Measurements from ENCODE around the gene BAZ1B. TPM values are rescaled to one million over a fixed set of nuclear protein-coding genes. Genes with fewer than 3 reads are reported as not detected.

Gene BAZ1B
- total and polyA plus RNA-seq, 9 of the 15 experiments (the other 6 are each of a cell fraction or from before 2014, with no cell fraction given) = 15.0 to 134 (median 79.5) TPM

GRCh38 chr7:73435471-73436009 is 86.6 kb downstream of the BAZ1B start (continued):
- TF ChIP-seq ILK (tag; IDR thresholded peaks at IDR 0.05; ENCODE audit: borderline replicate concordance, low read depth) = no peak

DNA sequence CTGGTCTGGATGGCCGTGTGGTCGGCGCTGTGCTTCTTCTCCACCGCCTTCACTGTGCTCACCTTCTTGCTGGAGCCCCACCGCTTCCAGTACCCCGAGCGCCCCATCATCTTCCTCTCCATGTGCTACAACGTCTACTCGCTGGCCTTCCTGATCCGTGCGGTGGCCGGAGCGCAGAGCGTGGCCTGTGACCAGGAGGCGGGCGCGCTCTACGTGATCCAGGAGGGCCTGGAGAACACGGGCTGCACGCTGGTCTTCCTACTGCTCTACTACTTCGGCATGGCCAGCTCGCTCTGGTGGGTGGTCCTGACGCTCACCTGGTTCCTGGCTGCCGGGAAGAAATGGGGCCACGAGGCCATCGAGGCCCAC is 87.4 kb downstream of the BAZ1B start:
- intact Hi-C loops (cut with micrococcal nuclease) = loop anchor here (5.0 kb wide), 2 partner anchors 92 to 112 kb away; no protein-coding TSS in a partner anchor
- WGBS (ENCODE audit: insufficient coverage, low coverage, missing lambda C conversion rate) = 92% methylated on average over 24 of the region's 26 CpGs
- no peak overlapping the region for H3K4me2 ChIP-seq (ENCODE audit: insufficient read depth, low read length)
- POLR2A ChIA-PET = interaction anchor here (0.6 kb wide), 2 partner anchors 12 to 85 kb away, joined by 4 read pairs; no protein-coding TSS in a partner anchor
- H3K4me1 ChIP-seq (replicated peaks in 1 of 2; ENCODE audit: control insufficient read depth in 2 of 2, insufficient read depth in 2 of 2, low read length in 2 of 2) = peaks cover 0 to 50% of the 10 kb centered on the region in 2 experiments; a peak in 2 of 5 replicates
- in situ Hi-C loops (cut with MboI) = loop anchor here (5.0 to 25.0 kb wide), 2 partner anchors 117 to 1953 kb away; partner anchors contain the start of gene TRIM73
- ATAC-seq (no peak), FAIRE-seq (no peak), DNase-seq (ENCODE audit: extremely low read depth in 1 of 4, low spot score in 3 of 4) (no peak)
- H3K4me3 ChIP-seq = no peak overlapping the region
- H3K79me2 ChIP-seq (ENCODE audit: control insufficient read depth, insufficient read depth, low read length) = no peaks in the 10 kb centered on the region
- peaks cover 9% of the 10 kb centered on the region; the same call in 1 of the 3 replicates for H3K36me3 ChIP-seq (ENCODE audit: control insufficient read depth, insufficient read depth, low read length)
- H3K9me3 ChIP-seq (replicated peaks; ENCODE audit: control insufficient read depth, insufficient read depth, low read depth, low read length) = no peaks in the 10 kb centered on the region
- CTCF ChIA-PET (ENCODE audit: low intra/inter-chr PET ratio) = no interaction called here
- H3K9ac ChIP-seq (ENCODE audit: insufficient read depth in 1 of 2, low read depth in 2 of 2, low read length in 2 of 2) = no peak overlapping the region
- H3K9me1 ChIP-seq (ENCODE audit: control insufficient read depth, insufficient read depth, low read length) = no peaks in the 10 kb centered on the region
- peaks cover 7% of the 10 kb centered on the region; the same call in 1 of the 2 replicates for H4K20me1 ChIP-seq (replicated peaks; ENCODE audit: control insufficient read depth, insufficient read depth, low read length)
- no TSS peak for BruUV-seq (replicated peaks)
- no peak overlapping the region for H3K27ac ChIP-seq (ENCODE audit: extremely low read depth, low read depth, low read length)
- no peak overlapping the region for H2AFZ ChIP-seq (ENCODE audit: low read depth, low read length)
- no peaks in the 10 kb centered on the region for H3K27me3 ChIP-seq (ENCODE audit: control insufficient read depth in 2 of 2, insufficient read depth in 2 of 2, low read length in 2 of 2)
- TF ChIP-seq CCAR2 (IDR thresholded peaks at IDR 0.05; ENCODE audit: low read depth, low read length) (no peak), MYC (IDR thresholded peaks at IDR 0.05; ENCODE audit: low read depth, low read length) (no peak), MYC (CRISPR knock-in tag; IDR thresholded peaks at IDR 0.05; ENCODE audit: borderline replicate concordance, low read depth) (no peak), ZNF408 (CRISPR knock-in tag; IDR thresholded peaks at IDR 0.05; ENCODE audit: low read depth) (no peak), ZNF511 (CRISPR knock-in tag; IDR thresholded peaks at IDR 0.05) (no peak), RBM14 (IDR thresholded peaks at IDR 0.05; ENCODE audit: borderline replicate concordance, insufficient read depth, low read depth, low read length) (no peak), JUN (IDR thresholded peaks at IDR 0.05; ENCODE audit: borderline replicate concordance, low read depth, low read length) (no peak), JUN (CRISPR knock-in tag; IDR thresholded peaks at IDR 0.05; ENCODE audit: borderline replicate concordance) (no peak), TRIM28 (IDR thresholded peaks at IDR 0.05) (no peak), YY1 (IDR thresholded peaks at IDR 0.05; ENCODE audit: borderline replicate concordance in 1 of 3, control insufficient read depth in 1 of 3, extremely low read depth in 1 of 3, insufficient read depth in 3 of 3, insufficient read length in 1 of 3, insufficient replicate concordance in 2 of 3, low read depth in 1 of 3, low read length in 2 of 3) (no peak), DNMT1 (IDR thresholded peaks at IDR 0.05) (no peak), FOXM1 (IDR thresholded peaks at IDR 0.05; ENCODE audit: low read depth) (no peak), FOXM1 (CRISPR knock-in tag; IDR thresholded peaks at IDR 0.05; ENCODE audit: low read depth) (no peak), SLC30A9 (CRISPR knock-in tag; IDR thresholded peaks at IDR 0.05) (no peak), ZNF444 (CRISPR knock-in tag; IDR thresholded peaks at IDR 0.05) (no peak), ZEB2 (IDR thresholded peaks at IDR 0.05) (no peak), ZC3H8 (IDR thresholded peaks at IDR 0.05) (no peak), NFE2L1 (tag; IDR thresholded peaks at IDR 0.05; ENCODE audit: borderline replicate concordance, low read depth) (no peak)
- TF ChIP-seq, protein P1, sequence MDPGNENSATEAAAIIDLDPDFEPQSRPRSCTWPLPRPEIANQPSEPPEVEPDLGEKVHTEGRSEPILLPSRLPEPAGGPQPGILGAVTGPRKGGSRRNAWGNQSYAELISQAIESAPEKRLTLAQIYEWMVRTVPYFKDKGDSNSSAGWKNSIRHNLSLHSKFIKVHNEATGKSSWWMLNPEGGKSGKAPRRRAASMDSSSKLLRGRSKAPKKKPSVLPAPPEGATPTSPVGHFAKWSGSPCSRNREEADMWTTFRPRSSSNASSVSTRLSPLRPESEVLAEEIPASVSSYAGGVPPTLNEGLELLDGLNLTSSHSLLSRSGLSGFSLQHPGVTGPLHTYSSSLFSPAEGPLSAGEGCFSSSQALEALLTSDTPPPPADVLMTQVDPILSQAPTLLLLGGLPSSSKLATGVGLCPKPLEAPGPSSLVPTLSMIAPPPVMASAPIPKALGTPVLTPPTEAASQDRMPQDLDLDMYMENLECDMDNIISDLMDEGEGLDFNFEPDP (CRISPR knock-in tag; IDR thresholded peaks at IDR 0.05) = no peak
